ENCODE results near the gene HYDIN.
"Not testable (repeated sequence)": the region's sequence is repeated elsewhere in the genome, so short reads cannot be mapped to it uniquely, and the experiment has no call there.

Gene HYDIN

GRCh38 chr16:70851299-70851698, 379.2 kb downstream of the HYDIN start:
- not testable (repeated sequence) for H3K79me2 ChIP-seq (ENCODE audit: low read length); H3K36me3 ChIP-seq (replicated peaks; ENCODE audit: low read depth, low read length)

GRCh38 chr16:70823498-70824118, 406.9 kb downstream of the HYDIN start:
- not testable (repeated sequence) for H4K20me1 ChIP-seq (ENCODE audit: insufficient read depth, low read length); H3K4me1 ChIP-seq (ENCODE audit: low read length); H3K27ac ChIP-seq (ENCODE audit: low read length); H3K27me3 ChIP-seq (ENCODE audit: low read depth, low read length); H3K9ac ChIP-seq (ENCODE audit: low read length); H3K4me3 ChIP-seq (ENCODE audit: low read length); H2AFZ ChIP-seq (ENCODE audit: low read depth, low read length); H3K79me2 ChIP-seq (ENCODE audit: low read length); H3K9me3 ChIP-seq (ENCODE audit: insufficient read depth, low read length); H3K4me2 ChIP-seq (ENCODE audit: low read length); H3K36me3 ChIP-seq (replicated peaks; ENCODE audit: low read depth, low read length)

More at GRCh38 chr16:70851299-70851698, 379.2 kb downstream of the HYDIN start:
- H3K27ac ChIP-seq (ENCODE audit: low read length); H3K9ac ChIP-seq (ENCODE audit: low read length); H4K20me1 ChIP-seq (ENCODE audit: insufficient read depth, low read length); H3K4me3 ChIP-seq (ENCODE audit: low read length); H3K27me3 ChIP-seq (ENCODE audit: low read depth, low read length); H3K4me2 ChIP-seq (ENCODE audit: low read length); H2AFZ ChIP-seq (ENCODE audit: low read depth, low read length); H3K4me1 ChIP-seq (ENCODE audit: low read length); H3K9me3 ChIP-seq (ENCODE audit: insufficient read depth, low read length): not testable (repeated sequence)

- not testable (repeated sequence) for H3K4me1 ChIP-seq (ENCODE audit: low read length); H3K27me3 ChIP-seq (ENCODE audit: low read depth, low read length); H3K4me2 ChIP-seq (ENCODE audit: low read length); H3K79me2 ChIP-seq (ENCODE audit: low read length); H4K20me1 ChIP-seq (ENCODE audit: insufficient read depth, low read length); H3K4me3 ChIP-seq (ENCODE audit: low read length); H3K36me3 ChIP-seq (replicated peaks; ENCODE audit: low read depth, low read length); H3K27ac ChIP-seq (ENCODE audit: low read length); H3K9ac ChIP-seq (ENCODE audit: low read length); H3K9me3 ChIP-seq (ENCODE audit: insufficient read depth, low read length); H2AFZ ChIP-seq (ENCODE audit: low read depth, low read length)
Measured at GRCh38 chr16:70822734-70823133, 407.8 kb downstream of the HYDIN start.

DNA sequence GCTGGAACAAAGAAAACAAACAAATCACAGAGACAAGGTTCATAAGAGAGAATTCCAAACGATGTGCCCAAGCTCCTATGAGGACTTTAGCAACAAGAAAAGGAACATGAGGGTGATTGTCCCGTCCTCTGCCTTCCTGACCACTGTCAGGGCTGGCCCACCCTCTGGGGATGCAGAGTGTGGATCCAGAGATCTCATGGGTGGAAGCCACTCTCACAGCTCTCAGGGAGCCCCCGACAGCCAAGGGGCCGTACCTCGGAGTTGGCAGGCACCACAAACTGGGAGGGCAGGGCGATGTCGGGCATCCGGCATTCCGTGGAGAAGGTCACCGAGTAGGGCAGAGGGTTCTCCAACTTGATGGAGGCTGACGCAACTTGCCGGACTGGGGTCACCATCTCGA, 412.4 kb downstream of the HYDIN start:
- not testable (repeated sequence) for H3K4me2 ChIP-seq (ENCODE audit: low read length); H3K4me3 ChIP-seq (ENCODE audit: low read length); H3K4me1 ChIP-seq (ENCODE audit: low read length); H3K9me3 ChIP-seq (ENCODE audit: insufficient read depth, low read length); H2AFZ ChIP-seq (ENCODE audit: low read depth, low read length); H3K27ac ChIP-seq (ENCODE audit: low read length); H3K79me2 ChIP-seq (ENCODE audit: low read length); H4K20me1 ChIP-seq (ENCODE audit: insufficient read depth, low read length); H3K9ac ChIP-seq (ENCODE audit: low read length); H3K36me3 ChIP-seq (replicated peaks; ENCODE audit: low read depth, low read length); H3K27me3 ChIP-seq (ENCODE audit: low read depth, low read length)

- Histone ChIP-seq H3K27me3 (ENCODE audit: low read depth, low read length) (no peaks in the 10 kb centered on the region), H3K4me1 (ENCODE audit: low read length) (peaks cover 31% of the 10 kb centered on the region)
Measured at GRCh38 chr16:70809392-70810060, 421.0 kb downstream of the HYDIN start.

More at GRCh38 chr16:70809392-70810060, 421.0 kb downstream of the HYDIN start:
- peaks cover 2% of the 10 kb centered on the region; the same call in 1 of the 2 replicates for H3K9me3 ChIP-seq (ENCODE audit: insufficient read depth, low read length)
- H3K79me2 ChIP-seq (ENCODE audit: low read length) = no peaks in the 10 kb centered on the region
- peak overlapping the region; percentile 70 for H3K27ac ChIP-seq (ENCODE audit: low read length)
- H3K4me3 ChIP-seq (ENCODE audit: low read length) = peak overlapping the region; percentile 42
- peak overlapping the region; percentile 71 for H3K4me2 ChIP-seq (ENCODE audit: low read length)
- H4K20me1 ChIP-seq (ENCODE audit: insufficient read depth, low read length) = no peaks in the 10 kb centered on the region
- no peak for TF ChIP-seq EZH2phosphoT487 (IDR thresholded peaks at IDR 0.05; ENCODE audit: low read depth)
- TF ChIP-seq, protein P1, sequence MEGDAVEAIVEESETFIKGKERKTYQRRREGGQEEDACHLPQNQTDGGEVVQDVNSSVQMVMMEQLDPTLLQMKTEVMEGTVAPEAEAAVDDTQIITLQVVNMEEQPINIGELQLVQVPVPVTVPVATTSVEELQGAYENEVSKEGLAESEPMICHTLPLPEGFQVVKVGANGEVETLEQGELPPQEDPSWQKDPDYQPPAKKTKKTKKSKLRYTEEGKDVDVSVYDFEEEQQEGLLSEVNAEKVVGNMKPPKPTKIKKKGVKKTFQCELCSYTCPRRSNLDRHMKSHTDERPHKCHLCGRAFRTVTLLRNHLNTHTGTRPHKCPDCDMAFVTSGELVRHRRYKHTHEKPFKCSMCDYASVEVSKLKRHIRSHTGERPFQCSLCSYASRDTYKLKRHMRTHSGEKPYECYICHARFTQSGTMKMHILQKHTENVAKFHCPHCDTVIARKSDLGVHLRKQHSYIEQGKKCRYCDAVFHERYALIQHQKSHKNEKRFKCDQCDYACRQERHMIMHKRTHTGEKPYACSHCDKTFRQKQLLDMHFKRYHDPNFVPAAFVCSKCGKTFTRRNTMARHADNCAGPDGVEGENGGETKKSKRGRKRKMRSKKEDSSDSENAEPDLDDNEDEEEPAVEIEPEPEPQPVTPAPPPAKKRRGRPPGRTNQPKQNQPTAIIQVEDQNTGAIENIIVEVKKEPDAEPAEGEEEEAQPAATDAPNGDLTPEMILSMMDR (IDR thresholded peaks at IDR 0.05; ENCODE audit: low read depth, low read length) = no peak
- peak overlapping the region; percentile 34; the same call in 1 of the 2 replicates for H3K9ac ChIP-seq (ENCODE audit: low read length)
- no peaks in the 10 kb centered on the region for H3K36me3 ChIP-seq (replicated peaks; ENCODE audit: low read depth, low read length)
- H2AFZ ChIP-seq (ENCODE audit: low read depth, low read length) = peak overlapping the region; percentile 97

Measured in OCI-LY3 (cell line).